H1 (cell line): ENCODE data around the gene PMP22. TPM values are rescaled to one million over a fixed set of nuclear protein-coding genes. Genes with fewer than 3 reads are reported as not detected.

ENCODE experiments used
- CTCF ChIA-PET: fragments of 300-600 bp; sonication (Branson Sonifier 250); formaldehyde crosslinking; loops from one replicate; lab custom pipeline; 2021; ENCODE audit not compliant: partially characterized antibody; lab: Charles Lee
- POLR2A ChIA-PET: fragments of 300-600 bp; sonication (Branson Sonifier 250); formaldehyde crosslinking; loops from one replicate; lab custom pipeline; 2021; ENCODE audit warnings: inconsistent platforms; ENCODE audit not compliant: partially characterized antibody; lab: Charles Lee
- DNase-seq, 2 experiments: peaks; one replicate each; pipeline versions ENCODE4 v3.0.0 to v3.0.0-alpha.2; 2010 to 2022; ENCODE audit warnings: low spot score in 2 of 2, low read depth in 1 of 2, mixed read lengths in 1 of 2
- FAIRE-seq: peaks from 2 replicates; lab custom pipeline; 2011; peaks lifted over from hg19 to GRCh38; lab: Jason Lieb, UNC
- H2AFZ ChIP-seq: 2 replicates; pipeline ENCODE4 v1.8.1; 2012; ENCODE audit warnings: low read length, inconsistent platforms
- H2AK5ac ChIP-seq: 2 replicates; pipeline ENCODE4 v1.6.1; 2013; ENCODE audit warnings: low read depth, low read length
- H2BK120ac ChIP-seq: replicated peaks from 2 replicates; pipeline ENCODE3; 2013; ENCODE audit warnings: low read depth, low read length, inconsistent platforms
- H2BK12ac ChIP-seq: 2 replicates; pipeline ENCODE4 v1.6.1; 2013; ENCODE audit warnings: low read depth, low read length
- H2BK15ac ChIP-seq: 2 replicates; pipeline ENCODE4 v1.6.1; 2013; ENCODE audit warnings: low read length
- H2BK20ac ChIP-seq: 2 replicates; pipeline ENCODE4 v1.6.1; 2013; ENCODE audit warnings: low read length
- H2BK5ac ChIP-seq: 2 replicates; pipeline ENCODE4 v1.6.1; 2013; ENCODE audit warnings: low read depth, low read length
- H3K14ac ChIP-seq: 2 replicates; pipeline ENCODE4 v1.6.1; 2013; ENCODE audit warnings: inconsistent platforms; ENCODE audit not compliant: insufficient read length
- H3K18ac ChIP-seq: 2 replicates; pipeline ENCODE4 v1.6.1; 2013; ENCODE audit warnings: low read length; ENCODE audit errors: extremely low read depth
- H3K23ac ChIP-seq: 2 replicates; pipeline ENCODE4 v1.6.1; 2013; ENCODE audit warnings: inconsistent platforms; ENCODE audit not compliant: insufficient read length
- H3K23me2 ChIP-seq: 2 replicates; pipeline ENCODE4 v1.6.1; 2013; ENCODE audit warnings: low read depth, low read length
- H3K27ac ChIP-seq: 2 replicates; pipeline ENCODE4 v1.6.1; 2011; ENCODE audit warnings: low read depth, low read length, inconsistent platforms
- H3K27me3 ChIP-seq, 4 experiments: replicated peaks in 1 of 4; 1 replicate in 1 of 4; 2 replicates in 3 of 4; pipeline versions ENCODE4 v1.6.1 to v1.8.1; 2011 to 2013; ENCODE audit warnings: low read length in 3 of 4, mild to moderate bottlenecking in 3 of 4, inconsistent platforms in 2 of 4, mixed read lengths in 2 of 4, moderate library complexity in 1 of 4; ENCODE audit not compliant: control insufficient read depth in 3 of 4, insufficient read depth in 3 of 4; ENCODE audit errors: extremely low read depth in 1 of 4
- H3K36me3 ChIP-seq, 4 experiments: 2 replicates each; pipeline versions ENCODE4 v1.6.1 to v1.8.1; 2011 to 2013; ENCODE audit warnings: mild to moderate bottlenecking in 4 of 4, low read length in 3 of 4, moderate library complexity in 2 of 4, control low read depth in 1 of 4, inconsistent platforms in 1 of 4; ENCODE audit not compliant: insufficient read depth in 4 of 4, control insufficient read depth in 2 of 4
- H3K4ac ChIP-seq: replicated peaks from 2 replicates; pipeline ENCODE3; 2013; ENCODE audit warnings: low read length, low read depth, mixed read lengths, inconsistent platforms; ENCODE audit not compliant: insufficient read length
- H3K4me1 ChIP-seq, 4 experiments: replicated peaks in 1 of 4; 1 replicate in 1 of 4; 2 replicates in 3 of 4; pipeline versions ENCODE4 v1.6.1 to v1.8.1; 2011 to 2013; ENCODE audit warnings: low read length in 3 of 4, inconsistent platforms in 2 of 4, mixed read lengths in 1 of 4; ENCODE audit not compliant: insufficient read depth in 4 of 4, control insufficient read depth in 3 of 4
- H3K4me2 ChIP-seq, 2 experiments: 2 replicates each; pipeline versions ENCODE4 v1.6.1 to v1.8.1; 2011 to 2013; ENCODE audit warnings: low read depth in 2 of 2, low read length in 2 of 2, control low read depth in 1 of 2, inconsistent platforms in 1 of 2, mild to moderate bottlenecking in 1 of 2; ENCODE audit not compliant: insufficient read depth in 1 of 2
- H3K4me3 ChIP-seq, 4 experiments: fragments of 200-600, 300-600 bp in 1 of 4; sonication (generic), shearing (Covaris generic), sonication (Bioruptor Twin) in 1 of 4; 2 replicates each; pipeline versions ENCODE4 v1.5.1 to v1.8.1; 2011 to 2016; ENCODE audit warnings: low read length in 4 of 4, low read depth in 3 of 4, control low read depth in 2 of 4, inconsistent platforms in 2 of 4, mild to moderate bottlenecking in 2 of 4, mixed read lengths in 1 of 4, moderate library complexity in 1 of 4; ENCODE audit not compliant: insufficient read depth in 2 of 4; ENCODE audit errors: extremely low read depth in 1 of 4
- H3K56ac ChIP-seq: replicated peaks from 2 replicates; pipeline ENCODE3; 2013; ENCODE audit warnings: low read depth, mild to moderate bottlenecking, mixed read lengths, low read length, inconsistent platforms; ENCODE audit not compliant: insufficient read length
- H3K79me1 ChIP-seq: 2 replicates; pipeline ENCODE4 v1.6.1; 2013; ENCODE audit warnings: low read depth, low read length, control low read depth
- H3K79me2 ChIP-seq, 2 experiments: 2 replicates each; pipeline versions ENCODE4 v1.6.1 to v1.8.1; 2012 to 2013; ENCODE audit warnings: low read length in 2 of 2, mild to moderate bottlenecking in 2 of 2, inconsistent platforms in 1 of 2; ENCODE audit not compliant: insufficient read depth in 2 of 2, control insufficient read depth in 1 of 2
- H3K9ac ChIP-seq, 4 experiments: replicated peaks in 1 of 4; 1 replicate in 1 of 4; 2 replicates in 3 of 4; pipeline versions ENCODE4 v1.6.1 to v1.8.1; 2011 to 2013; ENCODE audit warnings: low read depth in 3 of 4, low read length in 3 of 4, control low read depth in 2 of 4, mild to moderate bottlenecking in 2 of 4, moderate library complexity in 2 of 4, inconsistent platforms in 1 of 4; ENCODE audit errors: extremely low read depth in 1 of 4
- H3K9me3 ChIP-seq, 2 experiments: 2 replicates each; pipeline versions ENCODE4 v1.6.1 to v1.8.1; 2012 to 2013; ENCODE audit warnings: mild to moderate bottlenecking in 2 of 2, moderate library complexity in 2 of 2, control low read depth in 1 of 2, inconsistent platforms in 1 of 2, low read depth in 1 of 2, low read length in 1 of 2, mixed read lengths in 1 of 2; ENCODE audit not compliant: insufficient read depth in 2 of 2
- H4K20me1 ChIP-seq, 2 experiments: replicated peaks in 1 of 2; 2 replicates each; pipeline versions ENCODE3 to v1.8.1; 2011 to 2013; ENCODE audit warnings: inconsistent platforms in 2 of 2, low read length in 2 of 2, mild to moderate bottlenecking in 1 of 2; ENCODE audit not compliant: insufficient read depth in 2 of 2, control insufficient read depth in 1 of 2
- H4K5ac ChIP-seq: 2 replicates; pipeline ENCODE4 v1.6.1; 2013; ENCODE audit warnings: low read length, low read depth, mixed read lengths, inconsistent platforms; ENCODE audit not compliant: insufficient read length
- H4K8ac ChIP-seq: 2 replicates; pipeline ENCODE4 v1.8.0; 2013; ENCODE audit warnings: mild to moderate bottlenecking, moderate library complexity, low read length, inconsistent platforms; ENCODE audit not compliant: insufficient read depth; ENCODE audit errors: extremely low read depth
- H4K91ac ChIP-seq: replicated peaks from 2 replicates; pipeline ENCODE3; 2013; ENCODE audit warnings: low read length, mixed read lengths, inconsistent platforms; ENCODE audit not compliant: insufficient read length
- ASH2L ChIP-seq: fragments of 200-600, 300-600 bp; sonication (generic); IDR thresholded peaks from one replicate; pipeline ENCODE4 v1.7.1; 2017; ENCODE audit warnings: low read length
- CHD1 ChIP-seq: IDR thresholded peaks from 2 replicates; pipeline ENCODE4 v1.6.1; 2012; ENCODE audit warnings: low read depth, low read length, improper control_type of control experiment
- GABPA ChIP-seq: IDR thresholded peaks from 2 replicates; pipeline ENCODE4 v1.6.1; 2011; ENCODE audit warnings: mild to moderate bottlenecking, low read length, moderate library complexity, borderline replicate concordance; ENCODE audit not compliant: insufficient read depth
- JUND ChIP-seq: IDR thresholded peaks from 2 replicates; pipeline ENCODE4 v1.6.1; 2011; ENCODE audit warnings: mild to moderate bottlenecking, improper control_type of control experiment, low read length
- NANOG ChIP-seq: IDR thresholded peaks from 2 replicates; pipeline ENCODE4 v1.6.1; 2011; ENCODE audit warnings: low read length, low read depth, mild to moderate bottlenecking, inconsistent platforms; ENCODE audit not compliant: insufficient read depth, poor library complexity, severe bottlenecking
- POU5F1 ChIP-seq: IDR thresholded peaks from 2 replicates; pipeline ENCODE4 v1.6.1; 2011; ENCODE audit warnings: low read depth, mild to moderate bottlenecking, low read length, moderate library complexity
- RXRA ChIP-seq: IDR thresholded peaks from 2 replicates; pipeline ENCODE4 v1.6.1; 2011; ENCODE audit warnings: low read depth, mild to moderate bottlenecking, low read length, moderate library complexity; ENCODE audit not compliant: insufficient read depth
- SAP30 ChIP-seq: fragments of 300-600 bp; sonication (generic); IDR thresholded peaks from 2 replicates; pipeline ENCODE4 v1.7.1; 2012; ENCODE audit warnings: low read length, moderate library complexity, mild to moderate bottlenecking, inconsistent platforms; ENCODE audit not compliant: insufficient read depth, insufficient replicate concordance
- SIN3A ChIP-seq, 2 experiments: IDR thresholded peaks in 1 of 2; conservative IDR thresholded peaks in 1 of 2; 2 replicates each; pipeline ENCODE4 v1.6.1; 2011 to 2012; ENCODE audit warnings: low read length in 2 of 2, improper control_type of control experiment in 1 of 2, low read depth in 1 of 2, mild to moderate bottlenecking in 1 of 2
- SIX5 ChIP-seq: IDR thresholded peaks from 2 replicates; pipeline ENCODE4 v1.6.1; 2011; ENCODE audit warnings: mild to moderate bottlenecking, low read depth, low read length
- SP1 ChIP-seq: IDR thresholded peaks from 2 replicates; pipeline ENCODE4 v1.6.1; 2011; ENCODE audit warnings: low read depth, low read length
- SUZ12 ChIP-seq: fragments of 200-600 bp; sonication (generic); IDR thresholded peaks from 2 replicates; pipeline ENCODE4 v1.6.1; 2012; ENCODE audit warnings: mild to moderate bottlenecking, inconsistent platforms, low read length, moderate library complexity, mixed read lengths
- YY1 ChIP-seq: IDR thresholded peaks from 2 replicates; pipeline ENCODE4 v1.6.1; 2011; ENCODE audit warnings: low read depth, mild to moderate bottlenecking, low read length
- WGBS, 2 experiments: shearing (Covaris generic) in 1 of 2; methylation state at CpG; one replicate each; pipeline versions ENCODE4 v1.1.6 to v1.1.7; 2013 to 2015; ENCODE audit warnings: low lambda C conversion rate in 2 of 2, mixed read lengths in 2 of 2, inconsistent platforms in 1 of 2, low coverage in 1 of 2, missing lambda C conversion rate in 1 of 2; ENCODE audit not compliant: insufficient replicate concordance in 2 of 2, insufficient coverage in 1 of 2, insufficient read length in 1 of 2; ENCODE audit errors: extremely low coverage in 1 of 2, missing lambda C conversion rate in 1 of 2; 5-methylcytosine and 5-hydroxymethylcytosine counted together
- polyA plus RNA-seq, 7 experiments: library from polyadenylated mRNA; depleted of rRNA in 3 of 7; stranded (reverse) in 5 of 7; unstranded in 2 of 7; fragments of >200 nt in 5 of 7; fragments of 200-250 nt in 2 of 7; gene quantifications; 1 replicate in 5 of 7; 2 replicates in 1 of 7; 4 replicates in 1 of 7; pipeline versions ENCODE4 v1.2.1 to v1.2.3, GENCODE V29; 2011 to 2013; ENCODE audit warnings: missing spikeins in 2 of 7, mixed read lengths in 2 of 7
- total RNA-seq: library from RNA; stranded (reverse); fragmentation: NEBNext Ultra II Directional; extraction: Animal tissue kit (Norgen Biotek cat#: 25700); gene quantifications from 2 replicates; pipeline ENCODE4 v1.2.1, GENCODE V29; 2021
- TF ChIP-seq, protein P1 (sequence below): IDR thresholded peaks from 2 replicates; pipeline ENCODE4 v1.6.1; 2011; ENCODE audit warnings: low read depth, mild to moderate bottlenecking, low read length; ENCODE audit not compliant: insufficient read depth

The PMP22 gene
- total and polyA plus RNA-seq, 2 of the 8 experiments (the other 6 are each of a cell fraction or from before 2014, with no cell fraction given), result 0.84 to 4.9 TPM

DNA sequence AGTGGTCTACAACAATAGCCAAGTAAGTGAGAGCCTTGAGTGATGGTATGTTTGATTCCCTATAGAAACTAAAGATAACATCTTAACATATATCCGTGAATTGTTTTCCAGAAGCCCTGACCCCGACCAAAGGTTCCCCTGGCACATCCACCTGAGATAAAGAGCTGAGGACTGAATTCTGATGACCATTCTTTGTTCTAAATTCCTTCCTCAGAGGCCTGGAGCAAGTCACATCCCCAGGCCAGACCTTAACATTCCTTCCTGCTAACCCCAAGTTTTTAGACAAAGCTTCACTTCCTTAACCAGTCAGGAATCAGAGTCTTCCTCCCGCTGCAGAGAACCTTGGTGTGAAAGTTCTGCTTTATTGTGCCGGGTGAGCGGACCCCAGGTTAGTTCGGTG, 83.3 kb downstream of the PMP22 start:
- Histone ChIP-seq H3K4me3 (no peak overlapping the region), H3K4me2 (no peak overlapping the region), H2AFZ (no peak overlapping the region), H3K23ac (no peak overlapping the region), H3K27me3 (no peaks in the 10 kb centered on the region), H3K23me2 (no peaks in the 10 kb centered on the region), H4K20me1 (no peaks in the 10 kb centered on the region), H3K27ac (no peak overlapping the region), H4K8ac (no peak overlapping the region), H2AK5ac (no peak overlapping the region), H3K4ac (no peak overlapping the region), H2BK120ac (no peak overlapping the region), H3K36me3 (no peaks in the 10 kb centered on the region), H2BK5ac (no peak overlapping the region), H4K5ac (no peak overlapping the region), H3K14ac (no peak overlapping the region), H3K56ac (no peak overlapping the region), H3K79me2 (no peaks in the 10 kb centered on the region), H3K79me1 (no peaks in the 10 kb centered on the region), H3K4me1 (peaks cover 0 to 7% (median 1%) of the 10 kb centered on the region in 4 experiments; a peak in 6 of 7 replicates), H3K9me3 (no peaks in the 10 kb centered on the region), H2BK20ac (no peak overlapping the region), H2BK12ac (no peak overlapping the region), H3K9ac (no peak overlapping the region), H2BK15ac (no peak overlapping the region), H4K91ac (no peak overlapping the region), H3K18ac (no peak overlapping the region)
- no peak for DNase-seq
- FAIRE-seq, result no peak
- WGBS, 2 experiments, result 92% methylated on average over 6 of the region's 6 CpGs; no CpG with 5 or more reads in 1 of the 2 experiments
- CTCF ChIA-PET, result interaction anchor here (2.7 kb wide), 1 partner anchor 10 kb away, joined by 13 read pairs; no protein-coding TSS in a partner anchor
- POLR2A ChIA-PET, result no interaction called here
- TF ChIP-seq RXRA (no peak), SIX5 (no peak), POU5F1 (no peak), YY1 (no peak), SP1 (no peak), SUZ12 (no peak), JUND (no peak), SIN3A (conservative IDR thresholded peaks at IDR 0.05 in 1 of 2, IDR thresholded peaks at IDR 0.05 in 1 of 2; ENCODE audit: low read depth in 1 of 2, low read length in 2 of 2) (no peak), GABPA (no peak), NANOG (no peak), SAP30 (no peak), ASH2L (no peak), CHD1 (no peak)
- TF ChIP-seq, protein P1, sequence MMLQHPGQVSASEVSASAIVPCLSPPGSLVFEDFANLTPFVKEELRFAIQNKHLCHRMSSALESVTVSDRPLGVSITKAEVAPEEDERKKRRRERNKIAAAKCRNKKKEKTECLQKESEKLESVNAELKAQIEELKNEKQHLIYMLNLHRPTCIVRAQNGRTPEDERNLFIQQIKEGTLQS, result no peak
